Measurements from ENCODE around the gene POU2AF2. TPM values are rescaled to one million over a fixed set of nuclear protein-coding genes. Genes with fewer than 3 reads are reported as not detected.

POU2AF2 gene
- total RNA-seq, 2 experiments from 2014 or later = not detected

DNA sequence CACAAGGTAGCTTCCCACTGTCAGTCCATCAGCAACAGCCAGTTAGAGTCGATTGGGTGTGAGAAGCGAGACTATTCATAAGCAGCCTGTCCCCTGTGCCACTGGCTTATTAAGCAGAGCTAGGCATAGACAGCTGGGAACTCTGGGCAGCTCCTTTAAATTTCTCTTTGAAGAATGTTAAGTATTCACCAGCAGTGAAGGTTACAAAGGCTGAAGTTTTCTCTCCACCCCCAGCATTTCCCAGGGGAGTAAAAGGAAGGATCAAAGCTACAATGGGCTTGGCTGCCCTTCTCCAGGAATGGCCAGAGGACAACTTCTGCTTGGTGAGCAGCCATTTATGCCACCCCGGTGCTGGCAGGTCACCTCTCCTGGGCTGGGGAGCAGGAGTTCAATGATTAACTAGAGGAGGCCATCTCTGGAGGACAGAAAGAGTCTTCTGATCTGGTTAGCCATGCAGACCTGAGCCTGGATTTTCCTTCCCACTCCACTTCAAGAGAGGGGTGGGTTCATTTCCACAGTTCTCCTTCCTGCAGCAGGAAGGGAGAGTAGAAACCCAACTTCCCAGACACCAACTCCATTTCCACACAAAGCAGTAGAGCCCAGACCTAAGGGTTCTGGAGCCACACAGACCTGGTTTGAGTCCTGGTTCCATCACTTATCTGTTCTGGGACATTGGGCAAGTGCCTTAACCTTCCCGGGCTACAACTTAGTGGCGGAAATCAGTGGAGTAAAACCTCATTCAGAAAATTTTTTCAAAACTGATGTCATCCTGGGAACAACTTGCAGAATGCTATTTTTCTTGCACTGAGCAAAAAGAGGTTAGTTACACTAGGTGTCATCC is 75.4 kb downstream of the POU2AF2 start:
- Mint-ChIP-seq H3K9me3 (no peaks in the 10 kb centered on the region), H3K4me1 (ENCODE audit: low read depth) (no peaks in the 10 kb centered on the region), H3K27me3 (peaks cover 5% of the 10 kb centered on the region), H3K27ac (no peak overlapping the region), H3K4me3 (no peak overlapping the region), H3K36me3 (ENCODE audit: low read depth) (no peaks in the 10 kb centered on the region)
- TF ChIP-seq, protein P1, sequence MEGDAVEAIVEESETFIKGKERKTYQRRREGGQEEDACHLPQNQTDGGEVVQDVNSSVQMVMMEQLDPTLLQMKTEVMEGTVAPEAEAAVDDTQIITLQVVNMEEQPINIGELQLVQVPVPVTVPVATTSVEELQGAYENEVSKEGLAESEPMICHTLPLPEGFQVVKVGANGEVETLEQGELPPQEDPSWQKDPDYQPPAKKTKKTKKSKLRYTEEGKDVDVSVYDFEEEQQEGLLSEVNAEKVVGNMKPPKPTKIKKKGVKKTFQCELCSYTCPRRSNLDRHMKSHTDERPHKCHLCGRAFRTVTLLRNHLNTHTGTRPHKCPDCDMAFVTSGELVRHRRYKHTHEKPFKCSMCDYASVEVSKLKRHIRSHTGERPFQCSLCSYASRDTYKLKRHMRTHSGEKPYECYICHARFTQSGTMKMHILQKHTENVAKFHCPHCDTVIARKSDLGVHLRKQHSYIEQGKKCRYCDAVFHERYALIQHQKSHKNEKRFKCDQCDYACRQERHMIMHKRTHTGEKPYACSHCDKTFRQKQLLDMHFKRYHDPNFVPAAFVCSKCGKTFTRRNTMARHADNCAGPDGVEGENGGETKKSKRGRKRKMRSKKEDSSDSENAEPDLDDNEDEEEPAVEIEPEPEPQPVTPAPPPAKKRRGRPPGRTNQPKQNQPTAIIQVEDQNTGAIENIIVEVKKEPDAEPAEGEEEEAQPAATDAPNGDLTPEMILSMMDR (IDR thresholded peaks at IDR 0.05) = no peak
- intact Hi-C loops (cut with micrococcal nuclease) = no loop called here
- ATAC-seq (no peak), DNase-seq (no peak)
- POLR2A ChIA-PET = no interaction called here
- CTCF ChIA-PET = interaction anchor here (0.8 kb wide), 1 partner anchor 107 kb away, joined by 3 read pairs; no protein-coding TSS in a partner anchor

DNA sequence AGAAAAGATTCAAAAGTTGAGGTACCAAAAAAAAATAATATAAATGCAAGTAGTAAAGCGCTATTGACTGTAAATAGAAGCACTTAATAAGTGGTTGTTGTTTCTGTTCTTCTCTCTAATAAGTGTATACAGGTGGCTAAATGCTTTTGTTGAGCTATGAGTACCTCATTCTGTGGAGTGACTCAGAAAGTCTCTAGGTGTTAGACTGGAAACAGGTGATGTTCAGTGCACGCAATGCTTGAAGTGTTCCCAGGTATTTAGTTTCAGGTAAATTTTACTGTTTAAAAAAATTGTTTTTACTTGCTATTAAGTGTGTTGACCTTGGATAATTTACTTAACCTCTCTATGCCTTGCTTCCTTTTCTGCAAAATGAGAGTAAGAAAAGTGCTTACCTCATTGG is 77.0 kb downstream of the POU2AF2 start:
- intact Hi-C loops (cut with micrococcal nuclease) = no loop called here
- TF ChIP-seq, protein P1 (IDR thresholded peaks at IDR 0.05) = no peak
- Mint-ChIP-seq H3K4me1 (ENCODE audit: low read depth) (no peaks in the 10 kb centered on the region), H3K4me3 (no peak overlapping the region), H3K9me3 (no peaks in the 10 kb centered on the region), H3K27ac (no peak overlapping the region), H3K27me3 (peaks cover 3% of the 10 kb centered on the region), H3K36me3 (ENCODE audit: low read depth) (no peaks in the 10 kb centered on the region)
- DNase-seq (no peak), ATAC-seq (no peak)
- CTCF ChIA-PET = interaction anchor here (1.5 to 2.3 kb wide), 2 partner anchors 40 to 107 kb away, joined by 5 to 8 read pairs; no protein-coding TSS in a partner anchor
- POLR2A ChIA-PET = no interaction called here

DNA sequence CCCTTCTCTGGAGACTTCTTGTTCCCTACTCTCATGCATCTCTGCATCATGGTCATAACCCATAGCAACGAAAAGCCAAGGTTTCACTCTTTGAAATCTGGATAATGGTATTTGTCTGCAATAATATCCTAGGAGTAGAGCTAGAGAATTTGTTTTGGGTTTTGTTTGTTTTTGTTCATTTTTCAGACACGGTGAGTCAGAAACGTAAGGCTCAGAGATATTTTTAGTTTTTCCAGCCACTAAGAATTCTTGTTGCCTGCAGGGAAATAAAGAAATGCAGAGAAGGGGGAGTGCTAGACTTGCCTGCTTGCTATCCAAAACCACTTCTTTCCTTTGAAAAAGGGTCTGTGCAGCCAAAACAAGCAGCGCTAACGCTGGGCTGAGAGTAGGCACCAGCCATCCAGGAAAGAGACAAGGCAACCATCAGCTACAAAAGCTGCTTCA is 78.8 kb downstream of the POU2AF2 start:
- CTCF ChIA-PET = interaction anchor here (0.6 to 2.3 kb wide), 3 partner anchors 8 to 105 kb away, joined by 3 to 8 read pairs (median 3); no protein-coding TSS in a partner anchor
- intact Hi-C loops (cut with micrococcal nuclease) = no loop called here
- Mint-ChIP-seq H3K4me1 (ENCODE audit: low read depth) (peaks cover 2% of the 10 kb centered on the region), H3K36me3 (ENCODE audit: low read depth) (no peaks in the 10 kb centered on the region), H3K4me3 (no peak overlapping the region), H3K9me3 (no peaks in the 10 kb centered on the region), H3K27me3 (peaks cover 3% of the 10 kb centered on the region), H3K27ac (no peak overlapping the region)
- no peak for DNase-seq
- TF ChIP-seq, protein P1 (IDR thresholded peaks at IDR 0.05) = no peak
- POLR2A ChIA-PET = no interaction called here
- no peak for ATAC-seq

DNA sequence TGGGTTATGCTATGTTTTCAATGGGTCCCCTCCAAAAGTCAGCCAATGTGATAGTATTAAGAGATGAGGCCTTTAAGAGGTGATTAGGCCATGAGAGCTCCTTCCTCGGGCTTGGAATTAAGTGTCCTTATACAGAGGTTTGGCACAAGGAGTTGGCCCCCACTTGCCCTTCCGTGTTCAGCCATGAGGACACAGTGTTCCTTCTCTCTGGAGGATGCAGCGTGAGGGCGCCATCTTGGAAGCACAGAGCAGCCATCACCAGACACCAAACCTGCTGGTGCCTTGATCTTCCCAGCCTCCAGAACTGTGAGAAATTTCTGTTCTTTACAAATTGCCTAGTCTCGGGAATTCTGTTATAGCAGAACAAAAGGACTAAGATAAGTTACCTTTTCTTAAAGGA is 79.7 kb downstream of the POU2AF2 start:
- TF ChIP-seq, protein P1 (IDR thresholded peaks at IDR 0.05) = no peak
- Mint-ChIP-seq H3K36me3 (ENCODE audit: low read depth) (no peaks in the 10 kb centered on the region), H3K4me1 (ENCODE audit: low read depth) (peaks cover 2% of the 10 kb centered on the region), H3K27ac (no peak overlapping the region), H3K27me3 (peaks cover 3% of the 10 kb centered on the region), H3K9me3 (no peaks in the 10 kb centered on the region), H3K4me3 (no peak overlapping the region)
- intact Hi-C loops (cut with micrococcal nuclease) = no loop called here
- ChIA-PET CTCF (no interaction called here), POLR2A (no interaction called here)
- DNase-seq (no peak), ATAC-seq (no peak)

DNA sequence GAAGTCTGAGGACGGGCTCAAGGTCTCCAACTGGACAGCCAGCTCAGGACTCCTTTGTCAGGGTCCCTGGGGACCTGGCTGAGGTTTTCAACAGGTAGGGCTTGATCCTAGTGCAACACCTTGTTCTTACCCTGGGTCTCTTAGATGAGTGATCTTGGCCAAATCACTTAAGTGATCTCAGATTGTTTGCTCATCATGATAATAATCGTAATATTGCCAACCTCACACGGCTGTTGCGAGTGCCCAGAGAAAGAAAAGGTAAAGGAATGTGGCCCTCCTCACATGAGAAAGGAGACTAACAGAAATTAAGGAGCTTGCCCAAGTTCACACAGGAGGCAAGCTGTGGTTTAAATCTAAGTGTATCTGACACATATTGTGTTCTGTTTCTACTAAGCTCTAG is 81.3 kb downstream of the POU2AF2 start:
- POLR2A ChIA-PET = no interaction called here

More for the DNA sequence above, 81.3 kb downstream of the POU2AF2 start:
- no peak overlapping the region for H3K4me3 Mint-ChIP-seq
- intact Hi-C loops (cut with micrococcal nuclease) = no loop called here
- peaks cover 2% of the 10 kb centered on the region for H3K4me1 Mint-ChIP-seq (ENCODE audit: low read depth)
- peaks cover 1% of the 10 kb centered on the region for H3K27me3 Mint-ChIP-seq
- no peak overlapping the region for H3K27ac Mint-ChIP-seq
- H3K36me3 Mint-ChIP-seq (ENCODE audit: low read depth) = no peaks in the 10 kb centered on the region
- ATAC-seq (no peak), DNase-seq (no peak)
- TF ChIP-seq, protein P1 (IDR thresholded peaks at IDR 0.05) = no peak
- H3K9me3 Mint-ChIP-seq = no peaks in the 10 kb centered on the region
- CTCF ChIA-PET = interaction anchor here (0.8 to 3.1 kb wide), 3 partner anchors 43 to 102 kb away, joined by 3 to 12 read pairs (median 4); no protein-coding TSS in a partner anchor

Measured in activated CD8-positive, alpha-beta T cell treated with anti-CD3 and anti-CD28 coated beads for 36 hours (primary cell).